Coronary artery (tissue), 2 donors: ENCODE measurements around the gene SEMA5A.

Source experiments
- DNase-seq: peaks from one replicate; pipeline ENCODE4 v3.0.0-alpha.2; 2017; ENCODE audit warnings: low spot score
- H3K27ac ChIP-seq, 2 donors: fragments of 200-600 bp; sonication (generic); one replicate each; pipeline ENCODE4 v1.5.1; 2016 to 2019
- H3K4me3 ChIP-seq: fragments of 200-600 bp; sonication (generic); 2 replicates; pipeline ENCODE4 v1.5.1; 2016; ENCODE audit warnings: mild to moderate bottlenecking, moderate library complexity
- CTCF ChIP-seq: fragments of 200-600 bp; sonication (generic); IDR thresholded peaks from one replicate; pipeline ENCODE4 v1.5.1; 2019; ENCODE audit warnings: antibody characterized with exemption

Gene SEMA5A

GRCh38 chr5:9502050-9502834 lies 43.6 kb downstream of the SEMA5A start:
- Histone ChIP-seq H3K27ac (no peak overlapping the region), H3K4me3 (no peak overlapping the region)
- no peak for DNase-seq
- TF ChIP-seq CTCF = no peak

GRCh38 chr5:9500625-9501024 lies 45.2 kb downstream of the SEMA5A start:
- no peak overlapping the region for H3K27ac ChIP-seq
- DNase-seq = no peak
- no peak overlapping the region for H3K4me3 ChIP-seq
- TF ChIP-seq CTCF = no peak

- DNase-seq = no peak
- no peak for TF ChIP-seq CTCF
- no peak overlapping the region for H3K27ac ChIP-seq
- no peak overlapping the region for H3K4me3 ChIP-seq
These were observed 45.7 kb downstream of the SEMA5A start for GRCh38 chr5:9500193-9500592.

GRCh38 chr5:9499498-9499876 lies 46.4 kb downstream of the SEMA5A start:
- no peak overlapping the region for H3K27ac ChIP-seq
- no peak for DNase-seq
- H3K4me3 ChIP-seq = no peak overlapping the region
- no peak for TF ChIP-seq CTCF

- no peak for TF ChIP-seq CTCF
- no peak overlapping the region for H3K4me3 ChIP-seq
- no peak overlapping the region for H3K27ac ChIP-seq
- no peak for DNase-seq
These were observed 47.1 kb downstream of the SEMA5A start for GRCh38 chr5:9498541-9499497.

- no peak for DNase-seq
- Histone ChIP-seq H3K27ac (no peak overlapping the region), H3K4me3 (no peak overlapping the region)
- no peak for TF ChIP-seq CTCF
These were observed 48.5 kb downstream of the SEMA5A start for GRCh38 chr5:9497347-9497746.
